ENCODE data around the gene TBXAS1.

GRCh38 chr7:140027858-140028257, 198.8 kb downstream of the TBXAS1 start:
- TF ChIP-seq MAX (IDR thresholded peaks at IDR 0.05; ENCODE audit: insufficient read depth, insufficient read length) (no peak), CTCF (IDR thresholded peaks at IDR 0.05; ENCODE audit: extremely low read depth in 1 of 2, insufficient read depth in 1 of 2, low read depth in 1 of 2, low read length in 2 of 2) (no peak), EZH2 (IDR thresholded peaks at IDR 0.05; ENCODE audit: borderline replicate concordance, low read depth, low read length, severe bottlenecking) (no peak), POLR2AphosphoS5 (IDR thresholded peaks at IDR 0.05; ENCODE audit: insufficient read depth, low read depth, low read length) (no peak), MYC (IDR thresholded peaks at IDR 0.05; ENCODE audit: low read depth, low read length) (no peak), POLR2A (IDR thresholded peaks at IDR 0.05; ENCODE audit: low read depth, low read length) (no peak)
